Liver (tissue), 9 donors: ENCODE measurements around the gene CSMD2. TPM values are rescaled to one million over a fixed set of nuclear protein-coding genes. Genes with fewer than 3 reads are reported as not detected.

ENCODE experiments used
- DNase-seq: peaks from one replicate; pipeline ENCODE4 v3.0.0-alpha.2; 2017; ENCODE audit warnings: low spot score
- H3K27ac ChIP-seq, 2 donors: one replicate each; pipeline ENCODE4 v1.7.0; 2013; ENCODE audit warnings: inconsistent platforms in 2 of 2, low read length in 2 of 2, control low read depth in 1 of 2, low read depth in 1 of 2, mild to moderate bottlenecking in 1 of 2
- H3K27me3 ChIP-seq, 4 donors: one replicate each; pipeline versions ENCODE4 v1.6.1 to v1.7.0; 2013; ENCODE audit warnings: low read length in 3 of 4, inconsistent platforms in 1 of 4, mild to moderate bottlenecking in 1 of 4, moderate library complexity in 1 of 4; ENCODE audit not compliant: control insufficient read depth in 4 of 4, insufficient read depth in 4 of 4
- H3K36me3 ChIP-seq, 4 donors: one replicate each; pipeline versions ENCODE4 v1.6.1 to v1.7.0; 2013; ENCODE audit warnings: low read length in 3 of 4, mild to moderate bottlenecking in 3 of 4, low read depth in 1 of 4, moderate library complexity in 1 of 4; ENCODE audit not compliant: control insufficient read depth in 4 of 4, insufficient read depth in 3 of 4
- H3K4me1 ChIP-seq, 4 donors: one replicate each; pipeline versions ENCODE4 v1.6.1 to v1.7.0; 2013; ENCODE audit warnings: low read length in 3 of 4, mild to moderate bottlenecking in 3 of 4, moderate library complexity in 1 of 4; ENCODE audit not compliant: control insufficient read depth in 4 of 4, insufficient read depth in 4 of 4
- H3K4me3 ChIP-seq, 3 donors: one replicate each; pipeline versions ENCODE4 v1.6.1 to v1.7.0; 2013; ENCODE audit warnings: low read length in 3 of 3, control low read depth in 1 of 3, low read depth in 1 of 3, mild to moderate bottlenecking in 1 of 3
- H3K9ac ChIP-seq, 2 donors: one replicate each; pipeline ENCODE4 v1.7.0; 2013; ENCODE audit warnings: low read length in 2 of 2, mild to moderate bottlenecking in 2 of 2, moderate library complexity in 2 of 2, control low read depth in 1 of 2, low read depth in 1 of 2
- H3K9me3 ChIP-seq, 4 donors: one replicate each; pipeline versions ENCODE4 v1.6.1 to v1.7.0; 2013; ENCODE audit warnings: low read length in 3 of 4; ENCODE audit not compliant: control insufficient read depth in 4 of 4
- ATF3 ChIP-seq: IDR thresholded peaks from 2 replicates; pipeline ENCODE4 v1.6.1; 2016; ENCODE audit warnings: antibody characterized with exemption
- CTCF ChIP-seq: fragments of 150-350 bp; IDR thresholded peaks from 2 replicates; pipeline ENCODE4 v1.5.1; 2017; ENCODE audit warnings: improper control_type of control experiment, low read depth, low read length; ENCODE audit not compliant: missing input control
- EGR1 ChIP-seq, 2 donors: IDR thresholded peaks; 2 replicates each; pipeline ENCODE4 v1.6.1; 2016 to 2018; ENCODE audit warnings: antibody characterized with exemption in 2 of 2, low read depth in 2 of 2
- FOXA1 ChIP-seq: IDR thresholded peaks from 2 replicates; pipeline ENCODE4 v1.6.1; 2016; ENCODE audit warnings: antibody characterized with exemption
- FOXA2 ChIP-seq: IDR thresholded peaks from 2 replicates; pipeline ENCODE4 v1.6.1; 2016; ENCODE audit warnings: antibody characterized with exemption
- GABPA ChIP-seq, 2 donors: IDR thresholded peaks in 1 of 2; conservative IDR thresholded peaks in 1 of 2; 2 replicates each; pipeline ENCODE4 v1.6.1; 2016; ENCODE audit warnings: antibody characterized with exemption in 2 of 2, mild to moderate bottlenecking in 1 of 2, moderate library complexity in 1 of 2
- HNF4A ChIP-seq, 2 donors: conservative IDR thresholded peaks; 2 replicates each; pipeline ENCODE4 v1.6.1; 2016; ENCODE audit warnings: antibody characterized with exemption in 2 of 2, mild to moderate bottlenecking in 2 of 2
- HNF4G ChIP-seq: IDR thresholded peaks from 2 replicates; pipeline ENCODE4 v1.6.1; 2016; ENCODE audit warnings: antibody characterized with exemption
- JUND ChIP-seq, 2 donors: IDR thresholded peaks; 2 replicates each; pipeline ENCODE4 v1.6.1; 2016; ENCODE audit warnings: antibody characterized with exemption in 2 of 2
- MAX ChIP-seq: IDR thresholded peaks from 2 replicates; pipeline ENCODE4 v1.6.1; 2016; ENCODE audit warnings: antibody characterized with exemption
- NR2F2 ChIP-seq: IDR thresholded peaks from 2 replicates; pipeline ENCODE4 v1.6.1; 2016; ENCODE audit warnings: antibody characterized with exemption
- RAD21 ChIP-seq, 2 donors: IDR thresholded peaks; 2 replicates each; pipeline ENCODE4 v1.6.1; 2016; ENCODE audit warnings: antibody characterized with exemption in 2 of 2, mild to moderate bottlenecking in 2 of 2
- REST ChIP-seq: IDR thresholded peaks from 2 replicates; pipeline ENCODE4 v1.6.1; 2016; ENCODE audit warnings: antibody characterized with exemption, mild to moderate bottlenecking
- RXRA ChIP-seq, 2 donors: IDR thresholded peaks; 2 replicates each; pipeline ENCODE4 v1.6.1; 2017 to 2018; ENCODE audit warnings: antibody characterized with exemption in 2 of 2, mild to moderate bottlenecking in 1 of 2
- SP1 ChIP-seq: IDR thresholded peaks from 2 replicates; pipeline ENCODE4 v1.6.1; 2018; ENCODE audit warnings: antibody characterized with exemption, mild to moderate bottlenecking
- TAF1 ChIP-seq: conservative IDR thresholded peaks from 2 replicates; pipeline ENCODE4 v1.6.1; 2016; ENCODE audit warnings: antibody characterized with exemption, mild to moderate bottlenecking
- YY1 ChIP-seq: IDR thresholded peaks from 2 replicates; pipeline ENCODE4 v1.6.1; 2016; ENCODE audit warnings: antibody characterized with exemption, mild to moderate bottlenecking
- ZBTB33 ChIP-seq: IDR thresholded peaks from 2 replicates; pipeline ENCODE4 v1.6.1; 2016; ENCODE audit warnings: antibody characterized with exemption
- WGBS: extraction: QIAGEN DNeasy Blood & Tissue Kit; methylation state at CpG from one replicate; pipeline ENCODE4 v1.1.7; 2013; 5-methylcytosine and 5-hydroxymethylcytosine counted together
- polyA plus RNA-seq, 2 donors: library from polyadenylated mRNA; stranded (reverse) in 1 of 2; unstranded in 1 of 2; fragments of 200-250 nt in 1 of 2; fragments of >200 nt in 1 of 2; fragmentation: Nextera tagmentation in 1 of 2; extraction: Ambion mirVana in 1 of 2; gene quantifications; one replicate each; pipeline versions ENCODE4 v1.2.1 to v1.2.3, GENCODE V29; 2013 to 2015
- total RNA-seq, 2 donors: library from RNA; depleted of rRNA; stranded (reverse); fragments of >200 nt; gene quantifications; one replicate each; pipeline ENCODE4 v1.2.3, GENCODE V29; 2014
- donor health status: healthy.
- donor health status: healthy.
- donor health status: healthy.
- donor health status: healthy.
- donor health status: healthy.

The CSMD2 gene
- total and polyA plus RNA-seq, 4 donors, result 0.08 to 0.09 TPM; not detected in 2

- Histone ChIP-seq H3K36me3 (no peaks in the 10 kb centered on the region), H3K27me3 (no peaks in the 10 kb centered on the region), H3K9me3 (no peaks in the 10 kb centered on the region), H3K27ac (no peak overlapping the region), H3K4me1 (no peaks in the 10 kb centered on the region), H3K4me3 (no peak overlapping the region), H3K9ac (no peak overlapping the region)
- WGBS, result 94% methylated on average over 7 of the region's 7 CpGs
- TF ChIP-seq JUND (IDR thresholded peaks at IDR 0.05) (no peak), YY1 (no peak), SP1 (no peak), FOXA2 (no peak), MAX (no peak), ATF3 (no peak), EGR1 (IDR thresholded peaks at IDR 0.05; ENCODE audit: low read depth in 2 of 2) (no peak), RAD21 (IDR thresholded peaks at IDR 0.05) (no peak), CTCF (no peak), NR2F2 (no peak), HNF4G (no peak), FOXA1 (no peak), TAF1 (no peak), GABPA (IDR thresholded peaks at IDR 0.05 in 1 of 2, conservative IDR thresholded peaks at IDR 0.05 in 1 of 2) (no peak), ZBTB33 (no peak), REST (no peak), HNF4A (conservative IDR thresholded peaks at IDR 0.05) (no peak), RXRA (IDR thresholded peaks at IDR 0.05) (no peak)
- DNase-seq, result no peak
Measured at GRCh38 chr1:33569331-33569730, 595.7 kb downstream of the CSMD2 start.
